ENCODE measurements around the gene RAB26.

The RAB26 gene

DNA sequence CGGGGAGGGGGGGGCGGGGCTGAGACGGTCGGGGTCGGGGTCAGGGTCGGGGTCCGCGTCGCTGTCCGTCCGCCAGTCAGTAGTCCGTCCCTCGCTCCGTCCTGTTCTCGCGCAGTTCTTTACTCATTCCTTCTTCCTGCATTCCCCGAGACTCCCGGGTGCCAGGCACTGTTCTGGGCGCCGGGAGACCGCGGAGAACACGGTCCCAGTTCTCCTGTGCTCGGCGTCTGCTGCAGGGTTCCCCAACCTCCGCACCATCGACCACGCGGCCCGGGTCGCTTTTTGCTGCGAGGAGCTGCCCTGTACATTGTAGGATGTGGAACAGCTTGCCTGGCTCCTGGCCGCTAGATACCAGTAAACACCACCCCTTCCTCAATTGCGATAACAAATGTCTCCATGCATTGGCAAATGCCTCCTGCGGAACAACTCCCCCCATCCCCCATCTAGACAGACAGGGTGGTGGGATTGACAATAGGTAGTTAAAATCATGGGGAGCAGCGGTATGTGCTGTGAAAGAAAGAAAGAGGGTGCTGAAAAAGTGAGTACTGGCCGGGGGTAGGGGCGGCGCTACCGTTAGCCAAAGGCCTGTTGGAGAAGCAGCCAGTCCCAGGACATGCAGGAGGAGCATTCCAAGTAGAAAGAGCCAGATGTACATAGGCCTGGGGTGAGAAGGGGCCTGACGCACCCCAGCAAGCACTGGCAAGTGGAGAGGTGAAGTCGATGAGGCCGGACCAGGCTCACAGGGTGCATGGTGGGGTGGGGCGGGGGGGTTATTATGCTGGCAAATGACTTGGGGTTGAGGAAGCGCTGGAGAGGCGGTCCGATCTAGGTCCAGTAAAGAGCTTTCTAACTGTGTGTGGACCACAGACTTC lies 7.8 kb downstream of the RAB26 start:
- H3K4me1 ChIP-seq (ENCODE audit: control insufficient read depth, insufficient read depth, low read length), result peaks cover 82% of the 10 kb centered on the region

DNA sequence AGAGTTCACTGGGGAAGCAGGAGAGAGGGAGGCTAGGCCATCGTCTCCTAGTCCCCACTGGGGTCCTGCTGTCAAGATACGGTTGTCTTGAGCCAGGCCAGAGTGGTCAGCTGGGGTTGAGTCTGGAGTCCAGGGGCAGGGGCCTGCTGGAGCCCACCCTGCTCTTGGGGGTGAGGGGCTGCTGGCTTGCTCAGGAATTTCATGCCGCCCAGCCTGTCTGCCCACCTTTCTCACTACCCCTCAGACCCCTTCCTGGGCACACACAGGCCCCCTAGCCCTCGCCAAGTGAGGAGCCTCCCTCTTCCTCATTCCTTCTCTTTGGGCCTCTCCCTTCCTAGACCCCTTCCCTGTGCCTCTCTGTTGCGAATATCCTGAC lies 8.4 kb downstream of the RAB26 start:
- peak overlapping the region; percentile 73 to 82 for H3K9ac ChIP-seq (ENCODE audit: low read length in 2 of 2)
- no peaks in the 10 kb centered on the region for H3K27me3 ChIP-seq (ENCODE audit: control insufficient read depth in 1 of 2, insufficient read depth in 2 of 2, low read length in 2 of 2)
- H3K27ac ChIP-seq (ENCODE audit: low read length), result peak overlapping the region; percentile 98
- H3K36me3 ChIP-seq (ENCODE audit: control insufficient read depth in 2 of 2, insufficient read depth in 2 of 2, low read length in 2 of 2), result no peaks in the 10 kb centered on the region
- peak overlapping the region; percentile 94 to 96 for H3K4me3 ChIP-seq (ENCODE audit: low read length in 2 of 2)
- peaks cover 82% of the 10 kb centered on the region for H3K4me1 ChIP-seq (ENCODE audit: control insufficient read depth, insufficient read depth, low read length)
- no peaks in the 10 kb centered on the region for H3K9me3 ChIP-seq (ENCODE audit: control insufficient read depth in 2 of 2, low read length in 2 of 2)

More for the DNA sequence above, 7.8 kb downstream of the RAB26 start:
- Histone ChIP-seq H3K27ac (ENCODE audit: low read length) (peak overlapping the region; percentile 98), H3K27me3 (ENCODE audit: control insufficient read depth in 1 of 2, insufficient read depth in 2 of 2, low read length in 2 of 2) (no peaks in the 10 kb centered on the region), H3K9ac (ENCODE audit: low read length in 2 of 2) (peak overlapping the region; percentile 73 to 82), H3K4me3 (ENCODE audit: low read length in 2 of 2) (peak overlapping the region; percentile 94 to 96), H3K9me3 (ENCODE audit: control insufficient read depth in 2 of 2, low read length in 2 of 2) (no peaks in the 10 kb centered on the region), H3K36me3 (ENCODE audit: control insufficient read depth in 2 of 2, insufficient read depth in 2 of 2, low read length in 2 of 2) (peaks cover 0 to 3% of the 10 kb centered on the region in 2 donors)

DNA sequence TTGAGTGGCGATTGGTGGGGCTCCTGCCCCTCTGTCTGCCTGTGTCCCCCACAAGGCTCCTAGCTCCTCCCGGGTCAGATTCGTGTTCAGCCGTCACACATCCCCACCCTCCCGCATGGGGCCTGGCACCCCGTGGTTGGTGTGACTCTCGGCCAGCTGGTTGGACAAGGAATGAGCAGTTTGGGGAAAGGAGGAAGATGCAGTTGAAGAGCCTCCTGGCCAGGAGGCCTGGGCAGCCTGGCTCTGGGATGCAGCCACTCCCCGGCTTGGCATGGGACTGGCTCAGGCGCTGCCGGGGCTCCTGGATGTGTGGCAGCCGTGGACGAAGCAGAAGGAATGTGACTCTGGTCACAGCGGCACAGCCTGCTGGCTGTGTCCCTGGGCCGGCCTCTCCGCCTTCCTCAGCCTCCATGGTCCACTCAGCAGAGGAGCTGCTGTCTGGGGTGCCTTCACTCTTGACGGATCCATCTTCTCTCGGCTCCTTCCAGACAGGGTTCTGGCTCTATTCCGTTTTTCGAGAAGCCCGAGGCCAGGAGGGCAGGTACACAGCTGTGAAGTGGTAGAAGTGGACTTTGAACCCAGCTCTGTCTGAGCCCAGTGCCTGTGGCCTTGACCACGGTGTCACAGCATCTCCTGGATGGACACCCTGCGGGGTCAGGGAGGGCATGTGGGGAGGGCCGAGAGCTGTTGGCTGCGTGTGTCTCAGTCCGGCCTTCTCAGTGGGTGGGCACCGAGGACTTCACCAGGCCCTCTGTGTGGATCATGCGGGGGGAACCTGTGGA lies 9.2 kb downstream of the RAB26 start:
- Histone ChIP-seq H3K27ac (ENCODE audit: low read length) (peak overlapping the region; percentile 98), H3K4me1 (ENCODE audit: control insufficient read depth, insufficient read depth, low read length) (peaks cover 81% of the 10 kb centered on the region), H3K9ac (ENCODE audit: low read length in 2 of 2) (peak overlapping the region; percentile 75 to 82)

DNA sequence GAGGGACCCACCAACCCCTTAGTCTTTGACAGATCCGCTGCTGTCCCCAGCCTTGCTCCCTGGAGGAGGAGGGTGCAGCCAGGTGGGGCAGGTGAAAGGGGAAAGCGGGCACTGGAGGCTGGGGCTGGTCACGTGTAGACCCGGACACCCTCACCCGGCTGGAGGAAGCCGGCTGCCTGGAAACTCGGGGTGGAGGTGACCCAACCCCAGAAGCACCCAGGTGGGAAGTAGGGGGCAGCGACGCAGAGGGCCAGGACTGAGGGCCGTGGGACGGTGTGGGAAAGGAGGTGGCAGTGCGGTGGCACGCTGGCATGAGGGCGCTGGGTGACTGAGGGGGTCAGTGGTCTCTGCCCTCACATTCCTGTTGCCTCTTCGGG lies 9.8 kb downstream of the RAB26 start:
- Histone ChIP-seq H3K36me3 (ENCODE audit: control insufficient read depth in 2 of 2, insufficient read depth in 2 of 2, low read length in 2 of 2) (peaks cover 0 to under 1% of the 10 kb centered on the region in 2 donors), H3K9me3 (ENCODE audit: control insufficient read depth in 2 of 2, low read length in 2 of 2) (no peaks in the 10 kb centered on the region), H3K4me3 (ENCODE audit: low read length in 2 of 2) (peak overlapping the region in 1 of 2 donors; percentile 70), H3K27ac (ENCODE audit: low read length) (peak overlapping the region; percentile 98), H3K4me1 (ENCODE audit: control insufficient read depth, insufficient read depth, low read length) (peaks cover 75% of the 10 kb centered on the region), H3K9ac (ENCODE audit: low read length in 2 of 2) (peak overlapping the region; percentile 75 to 82), H3K27me3 (ENCODE audit: control insufficient read depth in 1 of 2, insufficient read depth in 2 of 2, low read length in 2 of 2) (no peaks in the 10 kb centered on the region)

More for the DNA sequence above, 9.2 kb downstream of the RAB26 start:
- Histone ChIP-seq H3K27me3 (ENCODE audit: control insufficient read depth in 1 of 2, insufficient read depth in 2 of 2, low read length in 2 of 2) (no peaks in the 10 kb centered on the region), H3K4me3 (ENCODE audit: low read length in 2 of 2) (peak overlapping the region; percentile 19 to 96), H3K36me3 (ENCODE audit: control insufficient read depth in 2 of 2, insufficient read depth in 2 of 2, low read length in 2 of 2) (no peaks in the 10 kb centered on the region), H3K9me3 (ENCODE audit: control insufficient read depth in 2 of 2, low read length in 2 of 2) (no peaks in the 10 kb centered on the region)

DNA sequence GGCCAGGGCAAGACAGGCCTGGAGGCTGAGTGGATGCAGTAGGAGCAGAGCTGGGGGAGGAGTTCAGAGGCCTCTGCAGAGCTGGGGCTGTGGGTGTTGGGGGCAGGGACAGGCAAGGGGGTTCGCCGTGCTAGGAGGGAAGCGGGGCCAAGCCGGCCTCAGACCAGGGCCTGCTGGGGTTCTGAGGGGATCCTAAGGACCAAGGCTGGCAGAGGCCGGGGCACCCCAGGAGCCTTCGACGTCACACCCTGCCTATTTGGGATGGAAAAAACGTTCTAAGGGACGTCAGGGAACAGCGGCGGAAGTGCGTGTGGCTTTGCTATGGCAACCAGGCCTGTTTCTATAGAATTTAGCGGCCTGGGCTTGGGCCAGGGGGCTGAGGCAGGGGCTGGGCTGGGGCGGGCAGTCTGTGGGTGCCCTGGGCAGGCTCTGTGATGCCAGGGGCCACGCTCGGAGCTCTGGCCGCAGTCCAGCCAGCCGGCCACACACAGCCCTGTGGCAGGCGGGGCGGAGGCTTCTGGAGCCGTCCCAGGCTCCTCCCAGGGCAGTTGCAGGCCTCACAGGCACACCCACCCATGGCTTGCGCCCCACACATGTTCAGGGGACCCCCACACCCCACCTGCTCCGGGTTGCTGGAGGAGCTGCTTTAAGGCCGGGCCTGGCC lies 10.9 kb downstream of the RAB26 start:
- Histone ChIP-seq H3K9me3 (ENCODE audit: control insufficient read depth in 2 of 2, low read length in 2 of 2) (no peaks in the 10 kb centered on the region), H3K9ac (ENCODE audit: low read length in 2 of 2) (peak overlapping the region; percentile 82 to 86), H3K36me3 (ENCODE audit: control insufficient read depth in 2 of 2, insufficient read depth in 2 of 2, low read length in 2 of 2) (peaks cover 0 to 4% of the 10 kb centered on the region in 2 donors), H3K4me3 (ENCODE audit: low read length in 2 of 2) (peak overlapping the region; percentile 40 to 70), H3K27ac (ENCODE audit: low read length) (peak overlapping the region; percentile 98), H3K27me3 (ENCODE audit: control insufficient read depth in 1 of 2, insufficient read depth in 2 of 2, low read length in 2 of 2) (no peaks in the 10 kb centered on the region), H3K4me1 (ENCODE audit: control insufficient read depth, insufficient read depth, low read length) (peaks cover 64% of the 10 kb centered on the region)

DNA sequence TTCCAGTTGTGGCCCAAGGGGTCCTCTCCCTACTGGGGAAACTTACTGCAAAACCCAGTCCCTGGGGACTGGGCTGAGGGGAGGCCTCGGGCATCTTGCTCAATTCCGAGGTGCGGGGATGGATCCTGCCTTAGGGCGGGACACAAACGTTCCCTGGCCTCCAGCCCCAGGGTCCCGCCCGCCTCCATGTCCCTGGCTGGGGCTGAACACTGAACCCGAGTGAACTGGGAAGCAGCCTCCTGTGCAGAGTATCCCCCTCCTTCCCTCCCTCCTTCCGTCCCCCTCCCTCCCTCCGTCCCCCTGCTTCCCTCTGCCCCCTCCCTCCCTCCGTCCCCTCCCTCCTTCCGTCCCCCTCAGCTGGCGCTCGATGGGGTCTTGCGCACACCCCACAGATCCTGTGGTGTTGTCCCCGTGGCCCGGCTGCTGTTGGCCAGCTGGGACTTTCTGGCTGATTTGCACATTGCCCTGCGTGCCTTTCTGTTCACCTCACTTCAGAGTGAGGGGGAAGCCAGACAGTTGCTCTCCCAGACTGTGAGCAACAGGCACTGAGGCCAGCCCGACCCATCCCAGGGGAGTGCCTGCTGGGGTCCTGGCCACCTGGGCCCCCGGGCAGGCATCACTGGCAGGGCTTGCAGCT lies 12.6 kb downstream of the RAB26 start:
- Histone ChIP-seq H3K4me1 (ENCODE audit: control insufficient read depth, insufficient read depth, low read length) (peaks cover 60% of the 10 kb centered on the region), H3K36me3 (ENCODE audit: control insufficient read depth in 2 of 2, insufficient read depth in 2 of 2, low read length in 2 of 2) (peaks cover 4 to 5% of the 10 kb centered on the region in 2 donors), H3K9me3 (ENCODE audit: control insufficient read depth in 2 of 2, low read length in 2 of 2) (no peaks in the 10 kb centered on the region), H3K4me3 (ENCODE audit: low read length in 2 of 2) (peak overlapping the region in 1 of 2 donors; percentile 35), H3K27ac (ENCODE audit: low read length) (no peak overlapping the region), H3K27me3 (ENCODE audit: control insufficient read depth in 1 of 2, insufficient read depth in 2 of 2, low read length in 2 of 2) (no peaks in the 10 kb centered on the region), H3K9ac (ENCODE audit: low read length in 2 of 2) (no peak overlapping the region)

DNA sequence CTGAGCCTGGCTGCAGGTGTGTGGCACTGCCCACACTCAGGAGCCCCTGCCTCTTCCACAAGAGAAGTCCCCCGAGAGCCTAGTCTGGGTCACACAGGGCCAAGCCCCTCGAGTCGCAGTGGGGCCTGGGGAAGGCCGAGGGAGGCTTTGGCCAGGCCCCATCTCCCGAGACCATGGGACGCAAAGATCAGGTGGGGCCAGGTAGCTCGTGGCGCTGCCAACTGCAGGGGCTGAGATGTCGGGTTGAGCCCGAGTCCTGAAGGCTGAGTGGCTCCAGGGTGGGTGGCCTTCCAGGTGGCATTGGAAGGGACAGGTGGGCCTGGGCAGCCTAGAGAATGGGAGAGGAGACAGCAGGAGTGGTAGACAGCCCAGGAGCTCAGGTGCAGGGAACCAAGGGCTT lies 13.5 kb downstream of the RAB26 start:
- Histone ChIP-seq H3K27me3 (ENCODE audit: control insufficient read depth in 1 of 2, insufficient read depth in 2 of 2, low read length in 2 of 2) (no peaks in the 10 kb centered on the region), H3K9ac (ENCODE audit: low read length in 2 of 2) (peak overlapping the region in 1 of 2 donors; percentile 29), H3K9me3 (ENCODE audit: control insufficient read depth in 2 of 2, low read length in 2 of 2) (no peaks in the 10 kb centered on the region), H3K4me3 (ENCODE audit: low read length in 2 of 2) (no peak overlapping the region), H3K36me3 (ENCODE audit: control insufficient read depth in 2 of 2, insufficient read depth in 2 of 2, low read length in 2 of 2) (peaks cover 7 to 9% of the 10 kb centered on the region in 2 donors), H3K27ac (ENCODE audit: low read length) (no peak overlapping the region), H3K4me1 (ENCODE audit: control insufficient read depth, insufficient read depth, low read length) (peaks cover 52% of the 10 kb centered on the region)

DNA sequence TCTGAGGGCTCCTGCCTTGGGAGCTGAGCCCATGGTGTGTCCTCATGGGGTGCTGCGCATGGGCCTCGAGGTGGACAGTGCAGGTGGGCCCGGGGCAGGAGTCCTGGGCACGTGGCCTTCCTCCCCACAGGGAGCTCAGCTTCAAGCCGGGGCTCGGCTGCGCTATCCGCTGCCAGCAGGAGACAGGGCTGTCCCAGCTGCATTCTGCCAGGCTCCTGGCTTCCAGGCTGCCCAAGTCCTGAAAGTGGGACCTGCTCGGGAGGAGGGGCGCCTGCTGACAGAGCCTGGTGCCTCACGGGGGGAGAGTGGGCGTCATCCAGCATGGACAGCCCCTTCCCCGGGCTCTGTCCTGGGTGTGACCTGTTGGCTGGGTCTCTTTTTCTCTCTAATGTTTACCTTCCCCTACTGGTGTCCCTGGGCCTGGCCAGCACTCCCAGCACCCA lies 14.3 kb downstream of the RAB26 start:
- Histone ChIP-seq H3K4me3 (ENCODE audit: low read length in 2 of 2) (no peak overlapping the region), H3K4me1 (ENCODE audit: control insufficient read depth, insufficient read depth, low read length) (peaks cover 44% of the 10 kb centered on the region), H3K27me3 (ENCODE audit: control insufficient read depth in 1 of 2, insufficient read depth in 2 of 2, low read length in 2 of 2) (no peaks in the 10 kb centered on the region), H3K9ac (ENCODE audit: low read length in 2 of 2) (no peak overlapping the region), H3K36me3 (ENCODE audit: control insufficient read depth in 2 of 2, insufficient read depth in 2 of 2, low read length in 2 of 2) (peaks cover 12 to 13% of the 10 kb centered on the region in 2 donors), H3K27ac (ENCODE audit: low read length) (no peak overlapping the region), H3K9me3 (ENCODE audit: control insufficient read depth in 2 of 2, low read length in 2 of 2) (no peaks in the 10 kb centered on the region)

DNA sequence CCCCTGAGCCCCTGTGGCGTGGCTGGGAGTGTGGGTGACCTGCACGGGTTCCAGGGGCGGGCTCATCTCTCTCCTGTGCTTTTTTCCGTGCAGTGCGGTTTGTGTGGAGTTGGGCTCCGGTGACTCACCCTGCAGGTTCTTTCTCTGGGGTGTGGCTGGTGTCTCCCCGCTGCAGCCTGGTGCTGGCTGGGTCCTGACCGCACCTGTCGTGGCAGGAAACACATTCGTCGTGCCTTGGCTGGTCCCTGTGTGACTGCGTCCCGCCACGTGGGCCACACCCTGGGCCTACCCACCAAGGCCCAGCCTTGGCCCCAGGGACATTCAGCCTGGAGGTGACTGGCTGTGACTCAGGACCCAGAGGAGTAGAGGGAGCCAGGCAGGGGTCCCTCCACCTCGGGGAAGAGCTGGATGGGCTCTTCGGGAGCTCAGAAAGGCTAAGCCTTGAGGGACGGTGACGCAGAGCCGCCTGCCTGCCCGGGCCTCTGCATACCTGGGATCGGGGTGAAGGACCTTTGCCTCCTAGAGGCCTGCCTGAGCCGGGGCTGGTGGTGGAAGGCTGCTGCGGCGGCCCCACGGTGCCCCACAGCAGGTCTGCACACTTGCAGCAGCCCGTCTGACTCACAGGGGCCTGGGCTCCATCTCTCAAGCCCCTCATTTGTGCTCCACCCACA lies 14.9 kb downstream of the RAB26 start:
- H3K4me1 ChIP-seq (ENCODE audit: control insufficient read depth, insufficient read depth, low read length), result peaks cover 37% of the 10 kb centered on the region
- H3K9ac ChIP-seq (ENCODE audit: low read length in 2 of 2), result no peak overlapping the region
- H3K9me3 ChIP-seq (ENCODE audit: control insufficient read depth in 2 of 2, low read length in 2 of 2), result no peaks in the 10 kb centered on the region
- no peak overlapping the region for H3K27ac ChIP-seq (ENCODE audit: low read length)
- H3K36me3 ChIP-seq (ENCODE audit: control insufficient read depth in 2 of 2, insufficient read depth in 2 of 2, low read length in 2 of 2), result peaks cover 18 to 19% of the 10 kb centered on the region in 2 donors
- H3K4me3 ChIP-seq (ENCODE audit: low read length in 2 of 2), result no peak overlapping the region
- H3K27me3 ChIP-seq (ENCODE audit: control insufficient read depth in 1 of 2, insufficient read depth in 2 of 2, low read length in 2 of 2), result no peaks in the 10 kb centered on the region

Measured in stomach smooth muscle (tissue), 2 donors.